GM13976 (cell line): Measurements from ENCODE around the gene S100A6.

Experiments
- DNase-seq: peaks from one replicate; pipeline ENCODE4 v3.0.0; 2012; ENCODE audit warnings: low spot score
- in situ Hi-C: fragments of 300-500 bp; cut with MboI; formaldehyde crosslinking; loops from one replicate; pipeline ENCODE4 v1.12.0; 2022; ENCODE audit warnings: low sequenced_read_pairs, mixed read lengths, inconsistent platforms; ENCODE audit not compliant: unreplicated experiment
- TF ChIP-seq, protein P1 (sequence below): IDR thresholded peaks from 2 replicates; pipeline ENCODE4 v1.5.1; 2012; ENCODE audit warnings: borderline replicate concordance, mild to moderate bottlenecking; ENCODE audit not compliant: insufficient read depth; ENCODE audit errors: extremely low read depth, missing control alignments, control extremely low read depth

The S100A6 gene

GRCh38 chr1:153509729-153510354, 25.9 kb downstream of the S100A6 start:
- in situ Hi-C loops = loop anchor here (5.0 kb wide), 1 partner anchor 62 kb away; no protein-coding TSS in a partner anchor
- DNase-seq = peak; percentile 70
- TF ChIP-seq, protein P1, sequence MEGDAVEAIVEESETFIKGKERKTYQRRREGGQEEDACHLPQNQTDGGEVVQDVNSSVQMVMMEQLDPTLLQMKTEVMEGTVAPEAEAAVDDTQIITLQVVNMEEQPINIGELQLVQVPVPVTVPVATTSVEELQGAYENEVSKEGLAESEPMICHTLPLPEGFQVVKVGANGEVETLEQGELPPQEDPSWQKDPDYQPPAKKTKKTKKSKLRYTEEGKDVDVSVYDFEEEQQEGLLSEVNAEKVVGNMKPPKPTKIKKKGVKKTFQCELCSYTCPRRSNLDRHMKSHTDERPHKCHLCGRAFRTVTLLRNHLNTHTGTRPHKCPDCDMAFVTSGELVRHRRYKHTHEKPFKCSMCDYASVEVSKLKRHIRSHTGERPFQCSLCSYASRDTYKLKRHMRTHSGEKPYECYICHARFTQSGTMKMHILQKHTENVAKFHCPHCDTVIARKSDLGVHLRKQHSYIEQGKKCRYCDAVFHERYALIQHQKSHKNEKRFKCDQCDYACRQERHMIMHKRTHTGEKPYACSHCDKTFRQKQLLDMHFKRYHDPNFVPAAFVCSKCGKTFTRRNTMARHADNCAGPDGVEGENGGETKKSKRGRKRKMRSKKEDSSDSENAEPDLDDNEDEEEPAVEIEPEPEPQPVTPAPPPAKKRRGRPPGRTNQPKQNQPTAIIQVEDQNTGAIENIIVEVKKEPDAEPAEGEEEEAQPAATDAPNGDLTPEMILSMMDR = no peak

- DNase-seq = no peak
- TF ChIP-seq, protein P1 = no peak
- in situ Hi-C loops = no loop called here
Observed at GRCh38 chr1:153509036-153509435, 26.8 kb downstream of the S100A6 start.

- no peak for DNase-seq
- TF ChIP-seq, protein P1 = no peak
- in situ Hi-C loops = no loop called here
Observed at GRCh38 chr1:153507926-153508583, 27.7 kb downstream of the S100A6 start.

- in situ Hi-C loops = no loop called here
- TF ChIP-seq, protein P1 = no peak
Observed at GRCh38 chr1:153506831-153507413, 28.9 kb downstream of the S100A6 start.

DNA sequence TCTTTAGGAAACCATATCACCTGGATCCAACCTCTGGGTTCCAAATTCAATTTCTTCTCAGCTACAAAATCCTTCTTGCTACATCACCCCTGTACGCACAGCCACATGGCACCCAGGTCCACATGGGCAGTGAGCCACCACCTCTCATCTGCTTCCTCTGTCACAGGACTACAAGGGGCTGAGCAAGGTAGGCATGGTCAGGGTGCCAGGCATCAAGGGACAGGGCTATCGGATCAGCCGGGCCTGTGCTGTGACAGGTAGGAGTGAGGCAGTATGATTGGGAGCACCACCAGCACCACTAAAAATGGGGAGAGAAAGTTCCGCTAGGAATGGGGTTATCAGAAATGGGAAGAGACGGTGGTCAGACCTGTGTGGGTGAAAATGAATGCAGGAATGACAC, 29.4 kb downstream of the S100A6 start:
- in situ Hi-C loops = no loop called here
- TF ChIP-seq, protein P1 = no peak
- DNase-seq = no peak

More at GRCh38 chr1:153506831-153507413, 28.9 kb downstream of the S100A6 start:
- no peak for DNase-seq

- DNase-seq = no peak
- in situ Hi-C loops = no loop called here
- TF ChIP-seq, protein P1 = no peak
Observed at GRCh38 chr1:153505576-153505975, 30.2 kb downstream of the S100A6 start.
